ENCODE measurements around the gene HJURP.

DNA sequence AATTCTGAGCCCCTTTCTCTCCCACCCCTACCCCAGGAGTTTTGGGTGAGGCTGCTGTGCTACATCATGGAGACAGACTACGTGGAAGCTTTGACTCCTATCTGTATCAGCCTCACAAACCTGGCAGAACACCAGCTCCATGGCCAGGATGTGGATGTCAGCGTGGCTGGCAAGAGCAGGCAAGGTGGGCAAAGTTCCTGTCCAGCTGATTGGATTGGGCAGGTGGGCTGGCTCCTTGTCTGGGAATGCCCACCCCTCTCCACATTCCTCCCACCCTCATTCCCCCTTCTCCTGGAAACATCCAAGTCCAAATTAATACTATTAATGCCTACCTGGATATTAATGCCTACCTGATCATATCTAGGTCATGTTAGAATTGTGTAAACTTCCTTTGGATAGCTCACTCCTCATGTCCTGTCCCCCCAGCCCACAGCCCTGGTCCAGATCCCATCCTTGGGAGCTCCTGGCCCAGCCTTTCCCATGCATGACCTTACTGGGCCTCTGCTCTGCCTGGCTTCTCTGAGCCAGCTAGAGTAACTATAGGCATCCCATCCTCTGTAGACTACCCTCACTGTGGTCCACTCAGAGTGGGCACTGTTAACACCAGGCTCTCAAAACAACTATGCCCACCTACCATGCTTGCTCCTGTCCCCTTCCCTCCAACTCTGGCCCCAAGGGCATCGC, 52.1 kb downstream of the HJURP start:
- TF ChIP-seq GATA3 (IDR thresholded peaks at IDR 0.05; ENCODE audit: low read depth, low read length) = no peak
- TF ChIP-seq GATA2 (IDR thresholded peaks at IDR 0.05; ENCODE audit: low read depth, low read length) = no peak

Data from SH-SY5Y (cell line).